ENCODE measurements around the gene MRO.
"Not testable (repeated sequence)": the region's sequence is repeated elsewhere in the genome, so short reads cannot be mapped to it uniquely, and the experiment has no call there.

Gene MRO

DNA sequence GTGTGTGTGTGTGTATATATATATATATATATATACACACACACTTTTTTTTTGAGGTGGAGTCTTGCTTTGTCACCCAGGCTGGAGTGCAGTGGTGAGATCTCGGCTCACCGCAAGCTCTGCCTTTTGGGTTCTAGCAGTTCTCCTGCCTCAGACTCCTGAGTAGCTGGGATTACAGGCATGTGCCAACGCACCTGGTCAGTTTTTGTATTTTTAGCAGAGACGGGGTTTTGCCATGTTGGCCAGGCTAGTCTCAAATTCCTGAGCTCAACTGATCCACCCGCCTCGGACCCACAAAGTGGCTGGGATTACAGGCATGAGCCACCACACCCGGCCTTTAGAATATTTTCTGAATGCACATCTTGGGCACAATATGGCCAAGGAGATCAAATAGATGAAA lies 13.7 kb upstream of the MRO start:
- not testable (repeated sequence) for DNase-seq (ENCODE audit: low spot score)

- DNase-seq (ENCODE audit: low spot score), result no peak
These were observed 12.9 kb upstream of the MRO start for GRCh38 chr18:50832754-50833153.

- DNase-seq (ENCODE audit: low spot score), result no peak
These were observed 10.7 kb upstream of the MRO start for GRCh38 chr18:50830544-50830943.

DNA sequence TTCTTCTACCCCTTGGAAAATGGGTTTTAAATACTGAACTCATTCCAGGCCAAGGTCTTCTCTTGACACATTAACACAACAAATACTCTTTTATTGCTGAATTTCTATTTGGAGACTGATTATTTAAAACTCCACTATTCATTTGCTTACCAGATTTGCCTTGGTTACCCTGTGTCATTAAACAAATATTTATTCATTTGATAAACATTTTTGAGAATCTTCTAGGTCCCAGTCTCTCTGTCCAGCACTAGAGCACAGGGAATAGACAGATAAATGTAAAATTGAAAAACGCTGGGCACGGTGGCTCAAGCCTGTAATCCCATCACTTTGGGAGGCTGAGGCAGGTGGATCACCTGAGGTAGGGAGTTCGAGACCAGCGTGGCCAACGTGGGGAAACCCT lies 9.8 kb upstream of the MRO start:
- DNase-seq (ENCODE audit: low spot score), result no peak

- no peak for DNase-seq (ENCODE audit: low spot score)
These were observed 6.2 kb upstream of the MRO start for GRCh38 chr18:50826027-50826426.

GRCh38 chr18:50825621-50826020 lies 5.8 kb upstream of the MRO start:
- DNase-seq (ENCODE audit: low spot score), result no peak

DNA sequence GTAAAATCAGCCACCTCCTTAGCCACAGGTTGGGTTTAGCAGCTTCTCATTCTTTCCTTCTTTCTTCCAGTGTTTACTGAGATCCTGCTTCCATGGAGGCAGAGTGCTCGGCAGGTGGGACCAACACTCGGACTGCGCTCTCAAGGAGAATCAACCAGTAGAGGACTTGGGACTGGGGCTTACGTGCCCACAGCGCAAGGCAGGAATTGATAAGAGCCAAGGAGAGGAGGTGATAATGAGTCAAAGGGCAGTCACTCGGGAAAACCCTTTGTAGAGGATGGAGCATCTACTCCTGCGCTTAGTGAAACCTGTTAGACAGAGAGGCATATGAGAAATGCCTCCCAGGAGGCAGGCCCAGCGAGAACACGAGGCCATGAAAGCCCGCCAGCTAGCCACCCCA lies 2.9 kb upstream of the MRO start:
- no peak for DNase-seq (ENCODE audit: low spot score)

DNA sequence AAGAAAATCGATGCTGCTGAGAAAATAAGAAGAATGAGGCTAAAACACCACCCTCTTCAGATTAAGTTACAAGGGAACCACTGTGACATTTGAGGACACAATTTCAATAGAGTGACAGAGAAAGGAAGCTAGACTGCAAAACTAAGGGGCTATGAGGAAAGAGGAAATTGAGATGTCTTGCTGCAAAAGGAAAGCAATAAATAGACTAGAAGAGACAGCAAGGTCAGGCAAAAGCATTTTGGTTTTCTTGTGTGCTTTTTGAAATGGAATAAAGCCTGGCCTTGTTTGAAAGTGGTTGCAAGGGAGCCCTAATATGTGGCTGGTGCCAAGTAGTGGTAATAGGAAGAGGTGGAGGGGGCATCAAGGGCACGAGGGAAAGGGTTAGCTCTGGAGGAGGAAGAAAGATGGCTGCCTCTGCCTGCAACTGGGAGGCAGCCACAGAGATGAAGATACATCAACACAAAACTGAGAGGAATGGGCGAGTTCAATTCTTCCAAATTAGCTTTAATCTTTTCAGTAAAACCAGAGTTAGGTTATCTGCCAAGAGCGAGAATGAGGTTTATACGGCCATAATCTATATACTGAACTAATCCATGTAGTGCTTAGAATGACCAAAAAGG lies 1.2 kb upstream of the MRO start:
- DNase-seq (ENCODE audit: low spot score), result no peak

- peak; percentile 35 for DNase-seq (ENCODE audit: low spot score)
These were observed 639 bp downstream of the MRO start for GRCh38 chr18:50819027-50819727.

- DNase-seq (ENCODE audit: low spot score), result no peak
These were observed 3.2 kb downstream of the MRO start for GRCh38 chr18:50816419-50817166.

GRCh38 chr18:50814395-50814794 lies 5.4 kb downstream of the MRO start:
- no peak for DNase-seq (ENCODE audit: low spot score)

GRCh38 chr18:50813353-50813752 lies 6.5 kb downstream of the MRO start:
- no peak for DNase-seq (ENCODE audit: low spot score)

DNA sequence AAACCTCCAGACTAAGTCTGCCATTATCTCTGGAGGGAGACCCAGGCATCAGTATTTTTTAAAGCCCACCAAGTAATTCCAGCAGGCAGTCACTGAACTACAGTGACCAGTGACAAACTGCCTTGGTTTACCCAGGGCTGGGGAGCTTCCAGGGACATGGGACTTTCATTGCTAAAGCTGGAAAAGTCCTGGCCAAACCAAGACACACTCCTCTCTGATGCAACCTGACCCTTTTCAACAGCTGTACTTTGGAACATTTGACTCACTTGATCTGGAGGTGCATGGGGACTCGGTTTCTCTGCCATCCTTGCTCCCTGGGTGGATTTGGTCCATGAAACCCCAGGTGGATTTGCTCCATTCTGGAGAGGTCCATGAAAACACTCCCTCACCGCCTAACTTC lies 7.0 kb downstream of the MRO start:
- DNase-seq (ENCODE audit: low spot score), result no peak

DNA sequence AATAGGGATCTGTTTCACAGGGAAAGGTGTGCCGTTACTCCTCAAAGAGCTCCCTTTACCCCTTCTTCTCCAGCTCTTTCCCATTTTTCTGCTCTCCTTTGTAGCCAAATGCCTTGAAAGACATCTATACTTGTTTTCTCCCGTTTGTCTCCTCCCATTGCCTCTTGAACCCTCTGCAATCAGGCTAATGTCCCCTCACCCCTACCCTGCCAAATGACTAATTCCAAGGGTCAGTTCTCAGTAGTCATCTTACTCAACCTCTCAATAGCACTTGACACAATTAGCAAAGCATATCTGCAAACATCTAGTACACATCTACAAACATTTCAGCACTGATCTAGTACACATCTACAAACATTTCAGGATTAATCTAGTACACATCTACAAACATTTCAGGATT lies 12.6 kb downstream of the MRO start:
- no peak for DNase-seq (ENCODE audit: low spot score)

DNA sequence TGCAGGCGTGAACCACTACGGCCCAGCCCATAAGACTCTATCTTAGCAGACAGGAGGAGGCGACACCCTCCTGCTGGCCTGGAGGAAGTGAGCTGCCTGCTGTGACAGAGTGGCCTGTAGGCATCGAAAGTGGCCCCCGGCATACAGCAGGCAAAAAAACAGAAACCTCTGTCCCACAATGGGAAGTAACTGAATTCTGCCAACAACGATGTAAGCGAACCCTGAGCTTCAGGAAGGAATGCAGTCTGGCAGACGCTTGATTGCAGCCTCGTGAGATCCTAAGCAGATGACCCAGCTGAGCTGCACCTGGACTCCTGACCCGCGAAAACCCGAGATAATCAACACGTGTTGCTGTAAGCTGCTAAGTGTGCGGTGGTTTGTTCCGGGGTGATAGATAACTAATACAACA lies 13.6 kb downstream of the MRO start:
- peak; percentile 22 for DNase-seq (ENCODE audit: low spot score)

DNA sequence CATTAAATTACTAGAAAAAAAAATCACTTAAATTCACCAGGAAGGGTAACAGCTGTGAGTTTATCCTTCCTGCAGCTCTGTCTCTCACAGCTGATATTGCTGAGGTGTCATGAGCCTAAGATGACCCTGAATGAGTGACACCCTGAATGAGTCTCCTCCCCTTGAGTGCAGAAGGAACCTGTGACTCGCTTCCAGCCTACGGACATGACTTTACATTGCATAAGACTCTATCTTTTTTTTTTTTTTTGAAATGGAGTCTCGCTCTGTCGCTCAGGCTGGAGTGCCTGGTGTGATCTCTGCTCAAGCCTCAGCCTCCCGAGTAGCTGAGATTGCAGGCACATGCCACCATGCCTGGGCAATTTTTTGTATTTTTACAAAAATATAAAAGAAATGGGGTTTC lies 14.1 kb downstream of the MRO start:
- DNase-seq (ENCODE audit: low spot score), result no peak

DNA sequence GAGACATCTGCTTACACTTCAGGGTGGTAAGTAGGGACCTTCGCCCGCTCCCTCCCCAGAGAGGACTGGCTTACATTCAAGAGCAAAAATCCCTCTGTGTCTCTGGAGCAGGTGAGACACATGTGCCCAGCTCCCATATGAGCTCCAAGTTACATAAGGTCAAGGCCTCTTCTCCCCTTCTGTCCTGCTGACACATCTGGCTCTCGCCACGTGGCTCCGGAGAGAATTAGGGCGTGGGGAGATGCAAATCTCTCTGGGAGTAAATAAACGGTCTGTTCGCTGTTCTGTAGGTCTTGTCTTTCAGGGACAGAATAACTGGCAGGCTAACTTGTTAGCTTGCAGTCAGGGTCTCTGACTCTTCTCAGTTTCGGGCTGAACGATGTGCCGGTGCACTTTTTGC lies 16.2 kb downstream of the MRO start:
- DNase-seq (ENCODE audit: low spot score), result no peak

DNA sequence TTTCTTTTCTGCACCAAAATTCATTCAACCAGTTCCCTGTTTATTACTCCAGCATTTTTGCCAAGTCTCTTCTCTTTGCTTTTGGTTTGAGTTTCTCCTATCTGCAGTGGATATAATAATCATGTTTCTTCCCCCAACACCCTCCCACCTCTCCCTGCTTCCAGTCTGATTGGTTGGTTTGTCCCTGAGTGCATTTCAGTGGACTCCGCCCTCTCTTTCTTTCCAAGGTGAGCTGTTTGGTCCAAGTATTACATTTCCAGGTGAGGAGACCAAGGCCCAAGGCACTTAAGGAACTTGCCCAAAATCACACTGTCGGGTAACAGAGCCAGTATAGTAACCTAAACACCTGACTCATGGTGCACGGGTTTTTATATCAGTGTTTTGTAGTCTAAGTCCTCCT lies 17.7 kb downstream of the MRO start:
- no peak for DNase-seq (ENCODE audit: low spot score)

GRCh38 chr18:50797142-50797541 lies 22.7 kb downstream of the MRO start:
- no peak for DNase-seq (ENCODE audit: low spot score)

GRCh38 chr18:50796495-50796894 lies 23.3 kb downstream of the MRO start:
- DNase-seq (ENCODE audit: low spot score), result no peak

DNA sequence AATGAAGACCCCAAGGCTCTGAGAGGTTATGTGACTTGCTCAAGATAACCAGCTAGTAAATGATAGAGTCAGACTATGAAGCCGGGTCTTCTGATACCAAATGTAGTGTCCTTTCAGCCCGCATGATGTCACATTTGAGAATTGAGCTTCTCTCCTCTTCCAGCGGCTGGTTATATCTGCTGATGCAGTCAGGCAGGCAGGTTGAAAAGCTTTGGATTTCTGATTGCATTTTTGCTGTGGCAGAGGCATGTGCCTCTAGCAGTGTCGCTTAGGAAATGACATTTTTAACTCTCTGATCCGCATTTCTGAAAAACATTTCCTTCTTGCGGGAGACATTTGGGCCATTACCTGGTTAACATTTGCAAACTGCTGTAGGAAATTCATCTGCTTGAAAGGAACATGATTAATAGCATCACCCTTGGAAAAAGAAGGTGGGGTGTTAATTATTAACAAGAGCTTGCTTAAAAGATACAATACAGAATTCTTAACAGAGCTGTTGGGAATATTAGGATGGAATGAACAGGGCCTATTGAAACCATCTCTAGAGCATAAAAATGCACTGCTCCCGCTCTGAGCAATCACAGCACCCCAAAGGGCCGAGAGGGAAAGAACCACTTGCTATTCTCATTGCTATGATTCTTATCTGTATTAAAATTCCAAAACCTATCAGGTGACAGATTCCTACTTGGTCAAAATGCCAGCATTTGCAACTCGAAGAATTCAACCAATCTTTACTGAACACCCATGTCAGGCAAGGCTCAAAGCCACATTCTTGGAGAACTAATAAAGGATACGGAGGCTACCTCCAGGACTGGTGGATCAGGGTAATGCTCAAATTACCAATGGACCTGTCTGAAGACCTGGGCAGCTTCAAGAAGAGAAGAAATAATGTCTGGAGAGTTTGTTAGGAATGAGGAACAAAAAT lies 25.9 kb downstream of the MRO start:
- no peak for DNase-seq (ENCODE audit: low spot score)

- no peak for DNase-seq (ENCODE audit: low spot score)
These were observed 26.9 kb downstream of the MRO start for GRCh38 chr18:50792885-50793284.
